C4-2B (cell line): ENCODE data around the gene TCAIM.

Experiments used
- ZFX ChIP-seq: fragments of 450-650 bp; IDR thresholded peaks from 2 replicates; pipeline ENCODE4 v1.6.1; 2017
- TF ChIP-seq, protein P1 (sequence below): fragments of 450-650 bp; conservative IDR thresholded peaks from 2 replicates; pipeline ENCODE4 v1.5.1; 2017; ENCODE audit warnings: mild to moderate bottlenecking

DNA sequence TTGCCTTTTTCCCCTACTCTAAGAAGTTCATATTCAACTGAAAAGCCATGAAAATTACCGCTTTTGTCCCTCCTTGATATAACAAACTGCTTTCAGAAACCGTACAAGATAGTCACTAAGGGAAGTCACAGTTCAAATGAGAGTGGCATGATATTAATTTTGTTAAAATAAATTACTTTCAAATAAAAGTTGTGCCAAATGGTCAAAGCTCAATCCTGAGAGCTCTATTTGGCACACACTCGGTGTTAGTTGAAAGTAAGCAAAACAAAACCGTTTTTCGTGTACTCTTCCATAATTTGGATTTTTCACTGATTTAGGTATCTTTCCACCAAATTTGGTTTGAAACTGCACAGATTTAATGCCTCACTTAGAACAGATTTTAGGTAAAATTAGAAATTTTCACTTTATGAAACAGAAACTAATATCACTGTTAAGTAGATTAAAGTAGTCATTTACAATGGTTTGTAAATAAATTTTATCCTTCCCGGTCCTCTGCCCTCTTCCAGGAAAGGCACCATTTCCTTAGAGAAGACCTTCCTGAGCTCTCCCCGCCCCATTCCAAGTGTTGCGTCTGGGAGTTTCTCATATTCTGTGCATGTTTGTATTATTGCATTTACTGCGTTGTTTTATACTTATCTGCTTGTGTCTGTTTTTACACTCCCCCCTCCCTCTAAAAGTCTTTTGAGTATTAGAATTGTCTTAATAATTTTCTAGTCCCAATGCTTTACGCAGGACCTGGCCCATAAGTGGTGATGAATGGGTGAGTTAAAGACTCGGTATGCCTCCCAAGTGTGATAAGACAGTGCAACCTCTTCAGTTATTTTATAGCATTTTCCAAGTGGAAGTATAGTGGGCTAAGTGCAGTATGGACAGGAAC, 853 bp downstream of the TCAIM start:
- TF ChIP-seq, protein P1, sequence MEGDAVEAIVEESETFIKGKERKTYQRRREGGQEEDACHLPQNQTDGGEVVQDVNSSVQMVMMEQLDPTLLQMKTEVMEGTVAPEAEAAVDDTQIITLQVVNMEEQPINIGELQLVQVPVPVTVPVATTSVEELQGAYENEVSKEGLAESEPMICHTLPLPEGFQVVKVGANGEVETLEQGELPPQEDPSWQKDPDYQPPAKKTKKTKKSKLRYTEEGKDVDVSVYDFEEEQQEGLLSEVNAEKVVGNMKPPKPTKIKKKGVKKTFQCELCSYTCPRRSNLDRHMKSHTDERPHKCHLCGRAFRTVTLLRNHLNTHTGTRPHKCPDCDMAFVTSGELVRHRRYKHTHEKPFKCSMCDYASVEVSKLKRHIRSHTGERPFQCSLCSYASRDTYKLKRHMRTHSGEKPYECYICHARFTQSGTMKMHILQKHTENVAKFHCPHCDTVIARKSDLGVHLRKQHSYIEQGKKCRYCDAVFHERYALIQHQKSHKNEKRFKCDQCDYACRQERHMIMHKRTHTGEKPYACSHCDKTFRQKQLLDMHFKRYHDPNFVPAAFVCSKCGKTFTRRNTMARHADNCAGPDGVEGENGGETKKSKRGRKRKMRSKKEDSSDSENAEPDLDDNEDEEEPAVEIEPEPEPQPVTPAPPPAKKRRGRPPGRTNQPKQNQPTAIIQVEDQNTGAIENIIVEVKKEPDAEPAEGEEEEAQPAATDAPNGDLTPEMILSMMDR: no peak
- no peak for TF ChIP-seq ZFX
